ENCODE data around the gene ALOX5AP. TPM values are rescaled to one million over a fixed set of nuclear protein-coding genes. Genes with fewer than 3 reads are reported as not detected.

ALOX5AP gene
- total RNA-seq, 1 donor from 2014 or later, result 0.57 TPM

DNA sequence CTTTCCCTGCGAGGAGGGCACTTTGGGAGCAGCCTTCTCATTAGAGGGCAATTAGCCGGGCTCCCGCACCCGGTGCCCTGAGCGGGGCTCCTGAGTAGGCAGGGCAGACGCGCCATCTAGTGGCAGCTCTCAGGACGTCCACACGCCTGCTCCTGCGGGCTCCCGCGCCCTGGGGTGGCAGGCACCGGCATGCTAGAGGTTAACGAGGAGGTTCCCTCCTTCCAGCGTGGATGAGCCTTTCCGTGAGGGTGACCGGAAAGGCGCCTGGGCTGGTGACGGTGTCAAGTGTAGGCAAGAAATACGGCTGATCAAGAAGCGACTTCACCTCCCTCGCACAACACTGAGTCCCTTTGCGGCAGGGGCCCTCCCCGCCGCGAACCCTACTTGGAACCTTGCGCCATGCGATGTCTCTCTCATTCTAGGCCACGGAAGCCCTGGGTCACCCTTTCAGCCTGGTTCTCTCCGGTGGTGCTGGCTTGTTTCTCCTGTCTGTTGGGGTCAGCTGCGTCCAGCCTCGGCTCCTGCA, 67.7 kb downstream of the ALOX5AP start:
- TF ChIP-seq, protein P1, sequence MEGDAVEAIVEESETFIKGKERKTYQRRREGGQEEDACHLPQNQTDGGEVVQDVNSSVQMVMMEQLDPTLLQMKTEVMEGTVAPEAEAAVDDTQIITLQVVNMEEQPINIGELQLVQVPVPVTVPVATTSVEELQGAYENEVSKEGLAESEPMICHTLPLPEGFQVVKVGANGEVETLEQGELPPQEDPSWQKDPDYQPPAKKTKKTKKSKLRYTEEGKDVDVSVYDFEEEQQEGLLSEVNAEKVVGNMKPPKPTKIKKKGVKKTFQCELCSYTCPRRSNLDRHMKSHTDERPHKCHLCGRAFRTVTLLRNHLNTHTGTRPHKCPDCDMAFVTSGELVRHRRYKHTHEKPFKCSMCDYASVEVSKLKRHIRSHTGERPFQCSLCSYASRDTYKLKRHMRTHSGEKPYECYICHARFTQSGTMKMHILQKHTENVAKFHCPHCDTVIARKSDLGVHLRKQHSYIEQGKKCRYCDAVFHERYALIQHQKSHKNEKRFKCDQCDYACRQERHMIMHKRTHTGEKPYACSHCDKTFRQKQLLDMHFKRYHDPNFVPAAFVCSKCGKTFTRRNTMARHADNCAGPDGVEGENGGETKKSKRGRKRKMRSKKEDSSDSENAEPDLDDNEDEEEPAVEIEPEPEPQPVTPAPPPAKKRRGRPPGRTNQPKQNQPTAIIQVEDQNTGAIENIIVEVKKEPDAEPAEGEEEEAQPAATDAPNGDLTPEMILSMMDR (IDR thresholded peaks at IDR 0.05), result peak; percentile 99
- H3K36me3 Mint-ChIP-seq (ENCODE audit: low read depth), result no peaks in the 10 kb centered on the region
- H3K4me3 Mint-ChIP-seq (ENCODE audit: unreplicated experiment), result peak overlapping the region; percentile 28
- H3K27ac Mint-ChIP-seq (ENCODE audit: unreplicated experiment), result peak overlapping the region; percentile 47
- no peaks in the 10 kb centered on the region for H3K27me3 Mint-ChIP-seq (ENCODE audit: low read depth)
- no peak for DNase-seq (ENCODE audit: low spot score)
- H3K9me3 Mint-ChIP-seq (ENCODE audit: low read depth), result no peaks in the 10 kb centered on the region
- H3K4me1 Mint-ChIP-seq (ENCODE audit: low read depth), result peaks cover 56% of the 10 kb centered on the region

GRCh38 chr13:30803749-30804148, 68.4 kb downstream of the ALOX5AP start:
- no peaks in the 10 kb centered on the region for H3K27me3 Mint-ChIP-seq (ENCODE audit: low read depth)
- no peaks in the 10 kb centered on the region for H3K9me3 Mint-ChIP-seq (ENCODE audit: low read depth)
- TF ChIP-seq, protein P1 (IDR thresholded peaks at IDR 0.05), result no peak
- no peaks in the 10 kb centered on the region for H3K36me3 Mint-ChIP-seq (ENCODE audit: low read depth)
- H3K4me3 Mint-ChIP-seq (ENCODE audit: unreplicated experiment), result no peak overlapping the region
- DNase-seq (ENCODE audit: low spot score), result no peak
- peaks cover 60% of the 10 kb centered on the region for H3K4me1 Mint-ChIP-seq (ENCODE audit: low read depth)
- H3K27ac Mint-ChIP-seq (ENCODE audit: unreplicated experiment), result no peak overlapping the region

DNA sequence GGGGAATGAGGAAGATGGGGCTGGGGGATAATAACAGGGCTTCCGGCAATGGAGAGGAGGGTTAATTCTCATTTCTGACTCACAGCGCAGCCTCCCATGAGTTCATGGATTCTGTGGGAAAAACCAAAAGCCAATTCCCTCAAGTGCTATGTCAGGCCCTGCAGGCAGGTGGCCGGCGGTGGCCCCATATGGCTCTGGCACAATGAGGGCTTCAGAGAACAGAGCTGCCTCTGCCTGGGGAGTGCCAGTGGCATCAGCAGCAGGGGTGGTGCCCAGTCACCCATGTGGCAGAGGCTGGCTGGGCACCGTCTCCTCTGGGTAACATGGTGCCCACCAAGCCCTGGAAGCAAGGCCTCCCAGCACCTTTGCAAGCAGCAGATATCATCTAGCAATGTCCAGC, 69.1 kb downstream of the ALOX5AP start:
- TF ChIP-seq, protein P1 (IDR thresholded peaks at IDR 0.05), result peak; percentile 59
- Mint-ChIP-seq H3K9me3 (ENCODE audit: low read depth) (no peaks in the 10 kb centered on the region), H3K4me3 (ENCODE audit: unreplicated experiment) (no peak overlapping the region), H3K27me3 (ENCODE audit: low read depth) (no peaks in the 10 kb centered on the region), H3K36me3 (ENCODE audit: low read depth) (no peaks in the 10 kb centered on the region), H3K4me1 (ENCODE audit: low read depth) (peaks cover 60% of the 10 kb centered on the region), H3K27ac (ENCODE audit: unreplicated experiment) (no peak overlapping the region)
- DNase-seq (ENCODE audit: low spot score), result no peak

- no peak overlapping the region for H3K4me3 Mint-ChIP-seq (ENCODE audit: unreplicated experiment)
- DNase-seq (ENCODE audit: low spot score), result no peak
- peak overlapping the region; percentile 80 for H3K27ac Mint-ChIP-seq (ENCODE audit: unreplicated experiment)
- peaks cover 64% of the 10 kb centered on the region for H3K4me1 Mint-ChIP-seq (ENCODE audit: low read depth)
- H3K9me3 Mint-ChIP-seq (ENCODE audit: low read depth), result no peaks in the 10 kb centered on the region
- H3K36me3 Mint-ChIP-seq (ENCODE audit: low read depth), result no peaks in the 10 kb centered on the region
- TF ChIP-seq, protein P1 (IDR thresholded peaks at IDR 0.05), result no peak
- H3K27me3 Mint-ChIP-seq (ENCODE audit: low read depth), result no peaks in the 10 kb centered on the region
These were observed 69.8 kb downstream of the ALOX5AP start for GRCh38 chr13:30805132-30805537.

GRCh38 chr13:30805603-30806011, 70.3 kb downstream of the ALOX5AP start:
- H3K36me3 Mint-ChIP-seq (ENCODE audit: low read depth), result no peaks in the 10 kb centered on the region
- DNase-seq (ENCODE audit: low spot score), result no peak
- TF ChIP-seq, protein P1 (IDR thresholded peaks at IDR 0.05), result peak; percentile 17
- H3K4me3 Mint-ChIP-seq (ENCODE audit: unreplicated experiment), result no peak overlapping the region
- H3K9me3 Mint-ChIP-seq (ENCODE audit: low read depth), result no peaks in the 10 kb centered on the region
- no peaks in the 10 kb centered on the region for H3K27me3 Mint-ChIP-seq (ENCODE audit: low read depth)
- peaks cover 69% of the 10 kb centered on the region for H3K4me1 Mint-ChIP-seq (ENCODE audit: low read depth)
- peak overlapping the region; percentile 80 for H3K27ac Mint-ChIP-seq (ENCODE audit: unreplicated experiment)
